Muscle of leg (tissue), 11 donors: ENCODE measurements around the gene PIGP. TPM values are rescaled to one million over a fixed set of nuclear protein-coding genes. Genes with fewer than 3 reads are reported as not detected.
A peak's percentile ranks its signal among the peaks of the same experiment; 100 is the strongest.
"Not testable (repeated sequence)": the region's sequence is repeated elsewhere in the genome, so short reads cannot be mapped to it uniquely, and the experiment has no call there.

Experiments
- DNase-seq: peaks from one replicate; pipeline ENCODE4 v3.0.0; 2013
- H3K27ac ChIP-seq: one replicate; pipeline ENCODE4 v1.5.1; 2013; ENCODE audit warnings: mild to moderate bottlenecking, low read length, control low read depth
- H3K27me3 ChIP-seq: one replicate; pipeline ENCODE4 v1.6.1; 2013; ENCODE audit warnings: low read length; ENCODE audit not compliant: control insufficient read depth, insufficient read depth
- H3K36me3 ChIP-seq: one replicate; pipeline ENCODE4 v1.6.1; 2013; ENCODE audit warnings: low read length; ENCODE audit not compliant: control insufficient read depth, insufficient read depth
- H3K4me1 ChIP-seq: one replicate; pipeline ENCODE4 v1.6.1; 2013; ENCODE audit warnings: low read length; ENCODE audit not compliant: control insufficient read depth, insufficient read depth
- H3K4me3 ChIP-seq: one replicate; pipeline ENCODE4 v1.5.1; 2013; ENCODE audit warnings: low read length, control low read depth
- H3K9me3 ChIP-seq: replicated peaks from 2 replicates; pipeline ENCODE4 v1.6.1; 2013; ENCODE audit warnings: low read depth, low read length; ENCODE audit not compliant: control insufficient read depth
- WGBS: methylation state at CpG from one replicate; pipeline ENCODE4 v1.1.5; 2013; ENCODE audit warnings: missing lambda C conversion rate; ENCODE audit not compliant: insufficient coverage; 5-methylcytosine and 5-hydroxymethylcytosine counted together
- polyA plus RNA-seq, 8 donors: library from polyadenylated mRNA; unstranded; fragments of 120-200 nt; gene quantifications; one replicate each; pipeline versions ENCODE4 v1.2.1 to v1.2.3, GENCODE V29; 2013; ENCODE audit warnings: inconsistent platforms in 1 of 8, low replicate concordance in 1 of 8; ENCODE audit not compliant: insufficient read length in 8 of 8, insufficient read depth in 1 of 8
- total RNA-seq: library from RNA; stranded (reverse); fragments of 120-200 nt; gene quantifications from one replicate; pipeline ENCODE4 v1.2.4, GENCODE V29; 2013

Gene PIGP
- total and polyA plus RNA-seq, 9 donors: 17.7 to 36.7 (median 23.8) TPM

GRCh38 chr21:37102746-37103145 is 29.9 kb upstream of the PIGP start:
- not testable (repeated sequence) for H3K27me3 ChIP-seq, H3K4me3 ChIP-seq, H3K27ac ChIP-seq, H3K9me3 ChIP-seq, H3K4me1 ChIP-seq, DNase-seq
- WGBS: 100% methylated on average over 1 of the region's 3 CpGs
- H3K36me3 ChIP-seq: peaks cover 17% of the 10 kb centered on the region

- peaks cover 2% of the 10 kb centered on the region for H3K4me1 ChIP-seq
- no peak overlapping the region for H3K27ac ChIP-seq
- DNase-seq: no peak
- H3K4me3 ChIP-seq: no peak overlapping the region
- H3K36me3 ChIP-seq: peaks cover 19% of the 10 kb centered on the region
- H3K27me3 ChIP-seq: no peaks in the 10 kb centered on the region
- H3K9me3 ChIP-seq: no peaks in the 10 kb centered on the region
- WGBS: no CpG with 5 or more reads among the region's 1 CpG
These were observed 28.5 kb upstream of the PIGP start for GRCh38 chr21:37101384-37101783.

GRCh38 chr21:37100316-37100715 is 27.4 kb upstream of the PIGP start:
- H3K9me3 ChIP-seq: no peaks in the 10 kb centered on the region
- H3K4me1 ChIP-seq: peaks cover 2% of the 10 kb centered on the region
- no peak for DNase-seq
- H3K27me3 ChIP-seq: no peaks in the 10 kb centered on the region
- peaks cover 23% of the 10 kb centered on the region for H3K36me3 ChIP-seq
- H3K4me3 ChIP-seq: no peak overlapping the region
- WGBS: 100% methylated on average over 1 of the region's 6 CpGs
- H3K27ac ChIP-seq: no peak overlapping the region

- 86% methylated on average over 1 of the region's 2 CpGs for WGBS
- Histone ChIP-seq H3K4me1 (peaks cover 2% of the 10 kb centered on the region), H3K27me3 (no peaks in the 10 kb centered on the region), H3K36me3 (peaks cover 25% of the 10 kb centered on the region), H3K9me3 (no peaks in the 10 kb centered on the region), H3K4me3 (no peak overlapping the region), H3K27ac (peak overlapping the region; percentile 44)
- DNase-seq: peak; percentile 63
These were observed 25.9 kb upstream of the PIGP start for GRCh38 chr21:37098751-37099150.

GRCh38 chr21:37095821-37096220 is 22.9 kb upstream of the PIGP start:
- Histone ChIP-seq H3K27me3 (no peaks in the 10 kb centered on the region), H3K9me3 (no peaks in the 10 kb centered on the region), H3K4me3 (no peak overlapping the region), H3K27ac (no peak overlapping the region), H3K4me1 (peaks cover 2% of the 10 kb centered on the region), H3K36me3 (peaks cover 26% of the 10 kb centered on the region)
- no CpG with 5 or more reads among the region's 4 CpGs for WGBS
- no peak for DNase-seq

GRCh38 chr21:37093977-37094376 is 21.1 kb upstream of the PIGP start:
- no peak overlapping the region for H3K4me3 ChIP-seq
- H3K9me3 ChIP-seq: no peaks in the 10 kb centered on the region
- no peak overlapping the region for H3K27ac ChIP-seq
- peaks cover 2% of the 10 kb centered on the region for H3K4me1 ChIP-seq
- H3K27me3 ChIP-seq: no peaks in the 10 kb centered on the region
- peaks cover 26% of the 10 kb centered on the region for H3K36me3 ChIP-seq
- no peak for DNase-seq

GRCh38 chr21:37088186-37088735 is 15.4 kb upstream of the PIGP start:
- WGBS: 67% methylated on average over 1 of the region's 5 CpGs
- Histone ChIP-seq H3K4me1 (no peaks in the 10 kb centered on the region), H3K27me3 (no peaks in the 10 kb centered on the region), H3K9me3 (no peaks in the 10 kb centered on the region), H3K4me3 (no peak overlapping the region), H3K36me3 (peaks cover 7% of the 10 kb centered on the region), H3K27ac (no peak overlapping the region)
- DNase-seq: no peak

GRCh38 chr21:37087188-37087587 is 14.3 kb upstream of the PIGP start:
- no peak overlapping the region for H3K4me3 ChIP-seq
- 68% methylated on average over 3 of the region's 5 CpGs for WGBS
- H3K4me1 ChIP-seq: no peaks in the 10 kb centered on the region
- H3K27ac ChIP-seq: no peak overlapping the region
- DNase-seq: peak; percentile 28
- no peaks in the 10 kb centered on the region for H3K27me3 ChIP-seq
- H3K36me3 ChIP-seq: peaks cover 7% of the 10 kb centered on the region
- H3K9me3 ChIP-seq: no peaks in the 10 kb centered on the region

- 75% methylated on average over 2 of the region's 3 CpGs for WGBS
- no peak for DNase-seq
- peaks cover 5% of the 10 kb centered on the region for H3K36me3 ChIP-seq
- H3K27me3 ChIP-seq: no peaks in the 10 kb centered on the region
- H3K4me3 ChIP-seq: no peak overlapping the region
- H3K4me1 ChIP-seq: no peaks in the 10 kb centered on the region
- H3K9me3 ChIP-seq: no peaks in the 10 kb centered on the region
- H3K27ac ChIP-seq: no peak overlapping the region
These were observed 12.9 kb upstream of the PIGP start for GRCh38 chr21:37085726-37086125.

- Histone ChIP-seq H3K36me3 (no peaks in the 10 kb centered on the region), H3K9me3 (no peaks in the 10 kb centered on the region), H3K4me3 (no peak overlapping the region), H3K27me3 (no peaks in the 10 kb centered on the region), H3K4me1 (no peaks in the 10 kb centered on the region), H3K27ac (no peak overlapping the region)
- DNase-seq: no peak
These were observed 10.1 kb upstream of the PIGP start for GRCh38 chr21:37082856-37083528.

GRCh38 chr21:37082375-37082774 is 9.5 kb upstream of the PIGP start:
- DNase-seq: peak; percentile 17
- no CpG with 5 or more reads among the region's 1 CpG for WGBS
- Histone ChIP-seq H3K27me3 (no peaks in the 10 kb centered on the region), H3K4me1 (no peaks in the 10 kb centered on the region), H3K4me3 (no peak overlapping the region), H3K9me3 (peaks cover under 1% of the 10 kb centered on the region), H3K36me3 (no peaks in the 10 kb centered on the region), H3K27ac (no peak overlapping the region)
